K562 (cell line): ENCODE measurements around the gene KIF23. TPM values are rescaled to one million over a fixed set of nuclear protein-coding genes. Genes with fewer than 3 reads are reported as not detected.
A peak's percentile ranks its signal among the peaks of the same experiment; 100 is the strongest.

ENCODE experiments used
- ATF4 ChIP-seq: fragments of 450-650 bp; formaldehyde crosslinking; IDR thresholded peaks from 2 replicates; pipeline ENCODE4 v1.4.0; 2022; ENCODE audit warnings: mild to moderate bottlenecking, moderate library complexity
- CBFB ChIP-seq: sonication (generic); formaldehyde crosslinking; IDR thresholded peaks from 2 replicates; pipeline ENCODE4 v1.4.0; 2020; ENCODE audit warnings: mild to moderate bottlenecking, missing genetic modification reagents
- CTCF ChIP-seq, 3 experiments: IDR thresholded peaks in 2 of 3; conservative IDR thresholded peaks in 1 of 3; 2 replicates each; pipeline ENCODE4 v1.5.1; 2011 to 2012; ENCODE audit warnings: low read length in 3 of 3, mild to moderate bottlenecking in 3 of 3, control low read depth in 2 of 3, improper control_type of control experiment in 1 of 3, inconsistent platforms in 1 of 3, low read depth in 1 of 3, mixed read lengths in 1 of 3, moderate library complexity in 1 of 3; ENCODE audit not compliant: insufficient read depth in 2 of 3
- DEAF1 ChIP-seq: fragments of 450-650 bp; formaldehyde crosslinking; IDR thresholded peaks from 2 replicates; pipeline ENCODE4 v1.4.0; 2020; ENCODE audit warnings: mild to moderate bottlenecking, moderate library complexity
- DMBX1 ChIP-seq: fragments of 250-450 bp; sonication (Bioruptor Pico); IDR thresholded peaks from 2 replicates; pipeline ENCODE4 v1.8.0; 2022; ENCODE audit warnings: inconsistent platforms, mild to moderate bottlenecking, moderate library complexity, borderline replicate concordance
- DPF2 ChIP-seq: fragments of 450-650 bp; IDR thresholded peaks from 2 replicates; pipeline ENCODE4 v1.6.1; 2016
- GMEB1 ChIP-seq: fragments of 250-450 bp; sonication (Bioruptor Pico); IDR thresholded peaks from 2 replicates; pipeline ENCODE4 v1.4.0; 2020; ENCODE audit warnings: mild to moderate bottlenecking
- HES1 ChIP-seq: fragments of 450-650 bp; IDR thresholded peaks from 2 replicates; pipeline ENCODE4 v1.6.1; 2016; ENCODE audit warnings: low read depth, mild to moderate bottlenecking, moderate library complexity
- IRF9 ChIP-seq: fragments of 450-650 bp; IDR thresholded peaks from 2 replicates; pipeline ENCODE4 v1.6.1; 2016; ENCODE audit warnings: missing biosample characterization, missing genetic modification characterization
- KLF10 ChIP-seq: fragments of 250-450 bp; sonication (Bioruptor Pico); IDR thresholded peaks from 2 replicates; pipeline ENCODE4 v1.6.1; 2021; ENCODE audit warnings: matching md5 sums
- NFXL1 ChIP-seq: fragments of 450-650 bp; formaldehyde crosslinking; IDR thresholded peaks from 2 replicates; pipeline ENCODE4 v1.4.0; 2021; ENCODE audit warnings: mild to moderate bottlenecking
- TFAP4 ChIP-seq: sonication (generic); formaldehyde crosslinking; IDR thresholded peaks from 2 replicates; pipeline ENCODE4 v1.8.0; 2022; ENCODE audit warnings: missing genetic modification reagents, mild to moderate bottlenecking, moderate library complexity, borderline replicate concordance
- USF1 ChIP-seq: sonication (generic); formaldehyde crosslinking; IDR thresholded peaks from 2 replicates; pipeline ENCODE4 v1.9.0; 2022; ENCODE audit warnings: mild to moderate bottlenecking, missing genetic modification reagents
- ZNF217 ChIP-seq: sonication (generic); formaldehyde crosslinking; IDR thresholded peaks from 2 replicates; pipeline ENCODE4 v1.8.0; 2022; ENCODE audit warnings: mild to moderate bottlenecking, missing genetic modification reagents
- ZNF644 ChIP-seq: fragments of 200-800 bp; sonication (Bioruptor generic); IDR thresholded peaks from 2 replicates; pipeline ENCODE4 v1.6.1; 2016; ENCODE audit warnings: low read depth, missing genetic modification characterization, missing compliant biosample characterization
- polyA plus RNA-seq, 8 experiments: library from polyadenylated mRNA; depleted of rRNA in 4 of 8; stranded (reverse) in 5 of 8; unstranded in 3 of 8; fragments of >200 nt; fragmentation: Nextera tagmentation in 2 of 8; fragmentation: Illumina TruSeq in 1 of 8; extraction: Ambion mirVana in 2 of 8; extraction: Trizol in 1 of 8; gene quantifications; 2 replicates each; pipeline versions ENCODE4 v1.2.1 to v1.2.3, GENCODE V29; 2011 to 2014; ENCODE audit warnings: inconsistent platforms in 1 of 8, missing spikeins in 1 of 8
- total RNA-seq, 7 experiments: library from RNA; depleted of rRNA in 6 of 7; stranded (reverse); fragments of >200 nt in 6 of 7; fragmentation: Illumina TruSeq in 2 of 7; extraction: Trizol in 2 of 7; gene quantifications; 2 replicates each; pipeline versions ENCODE4 v1.2.1 to v1.2.3, GENCODE V29; 2011 to 2021; ENCODE audit warnings: low replicate concordance in 1 of 7

KIF23 gene
- total and polyA plus RNA-seq, 9 of the 15 experiments (the other 6 are each of a cell fraction or from before 2014, with no cell fraction given) = 29.4 to 58.2 (median 41.9) TPM

GRCh38 chr15:69413822-69414700, at the start of gene KIF23 (continued):
- TF ChIP-seq ATF4 (CRISPR knock-in tag) (no peak), HES1 (no peak), TFAP4 (CRISPR knock-in tag) (peak; percentile 93), USF1 (no peak), GMEB1 (no peak), KLF10 (CRISPR knock-in tag) (no peak), NFXL1 (CRISPR knock-in tag) (no peak), DPF2 (no peak), ZNF644 (tag) (no peak), CTCF (IDR thresholded peaks at IDR 0.05 in 2 of 3, conservative IDR thresholded peaks at IDR 0.05 in 1 of 3; ENCODE audit: insufficient read depth in 2 of 3, low read depth in 1 of 3, low read length in 3 of 3) (no peak), DEAF1 (CRISPR knock-in tag) (no peak), IRF9 (tag) (no peak), CBFB (CRISPR knock-in tag) (no peak), DMBX1 (no peak), ZNF217 (CRISPR knock-in tag) (no peak)
